Measurements from ENCODE around the gene LRP1B. TPM values are rescaled to one million over a fixed set of nuclear protein-coding genes. Genes with fewer than 3 reads are reported as not detected.

The LRP1B gene
- total and polyA plus RNA-seq, 2 of the 8 experiments (the other 6 are each of a cell fraction or from before 2014, with no cell fraction given), result 0.03 TPM; not detected in 1

- H4K8ac ChIP-seq (ENCODE audit: extremely low read depth, insufficient read depth, low read length), result no peak overlapping the region
- FAIRE-seq (no peak), DNase-seq (ENCODE audit: low read depth in 1 of 2, low spot score in 2 of 2) (no peak)
- H4K91ac ChIP-seq (replicated peaks; ENCODE audit: insufficient read length, low read length), result no peak overlapping the region
- WGBS, 2 experiments (ENCODE audit: extremely low coverage in 1 of 2, insufficient coverage in 1 of 2, insufficient read length in 1 of 2, insufficient replicate concordance in 2 of 2, low coverage in 1 of 2, low lambda C conversion rate in 2 of 2, missing lambda C conversion rate in 1 of 2), result 85% methylated on average over 3 of the region's 3 CpGs; no CpG with 5 or more reads in 1 of the 2 experiments
- ChIA-PET CTCF (ENCODE audit: partially characterized antibody) (interaction anchor here (0.6 to 1.4 kb wide), 2 partner anchors 514 to 946 kb away, joined by 3 read pairs; no protein-coding TSS in a partner anchor), POLR2A (ENCODE audit: partially characterized antibody) (no interaction called here)
- no peaks in the 10 kb centered on the region for H3K27me3 ChIP-seq (replicated peaks in 1 of 4; ENCODE audit: control insufficient read depth in 3 of 4, extremely low read depth in 1 of 4, insufficient read depth in 3 of 4, low read length in 3 of 4)
- no peak overlapping the region for H2BK20ac ChIP-seq (ENCODE audit: low read length)
- H3K4me2 ChIP-seq (ENCODE audit: insufficient read depth in 1 of 2, low read depth in 2 of 2, low read length in 2 of 2), result no peak overlapping the region
- H3K18ac ChIP-seq (ENCODE audit: extremely low read depth, low read length), result no peak overlapping the region
- no peak overlapping the region for H3K14ac ChIP-seq (ENCODE audit: insufficient read length)
- no peak overlapping the region for H3K9ac ChIP-seq (replicated peaks in 1 of 4; ENCODE audit: extremely low read depth in 1 of 4, low read depth in 3 of 4, low read length in 3 of 4)
- H2BK5ac ChIP-seq (ENCODE audit: low read depth, low read length), result no peak overlapping the region
- H3K56ac ChIP-seq (replicated peaks; ENCODE audit: insufficient read length, low read depth, low read length), result no peak overlapping the region
- H3K79me1 ChIP-seq (ENCODE audit: low read depth, low read length), result no peaks in the 10 kb centered on the region
- no peak for TF ChIP-seq KDM5A (IDR thresholded peaks at IDR 0.05; ENCODE audit: low read length)
- no peak for TF ChIP-seq FOSL1 (IDR thresholded peaks at IDR 0.05; ENCODE audit: insufficient read depth, low read depth, low read length)
- TF ChIP-seq CEBPB (IDR thresholded peaks at IDR 0.05; ENCODE audit: low read depth, low read length), result no peak
- no peak for TF ChIP-seq RXRA (IDR thresholded peaks at IDR 0.05; ENCODE audit: insufficient read depth, low read depth, low read length)
- TF ChIP-seq RFX5 (IDR thresholded peaks at IDR 0.05; ENCODE audit: borderline replicate concordance, low read depth, low read length), result no peak
- no peak for TF ChIP-seq SP1 (IDR thresholded peaks at IDR 0.05; ENCODE audit: low read depth, low read length)
- TF ChIP-seq ZNF274 (IDR thresholded peaks at IDR 0.05; ENCODE audit: borderline replicate concordance, extremely low read depth, low read length), result no peak
- no peak for TF ChIP-seq BCL11A (IDR thresholded peaks at IDR 0.05; ENCODE audit: low read depth in 2 of 2, low read length in 2 of 2)
- no peak for TF ChIP-seq ASH2L (IDR thresholded peaks at IDR 0.05; ENCODE audit: low read length)
- H2BK12ac ChIP-seq (ENCODE audit: low read depth, low read length), result no peak overlapping the region
- H3K23me2 ChIP-seq (ENCODE audit: low read depth, low read length), result no peaks in the 10 kb centered on the region
- no peak overlapping the region for H3K23ac ChIP-seq (ENCODE audit: insufficient read length)
- no peaks in the 10 kb centered on the region for H3K36me3 ChIP-seq (ENCODE audit: control insufficient read depth in 2 of 4, insufficient read depth in 4 of 4, low read length in 3 of 4)
- H3K27ac ChIP-seq (ENCODE audit: low read depth, low read length), result no peak overlapping the region
- no peaks in the 10 kb centered on the region for H3K79me2 ChIP-seq (ENCODE audit: control insufficient read depth in 1 of 2, insufficient read depth in 2 of 2, low read length in 2 of 2)
- no peak overlapping the region for H2AK5ac ChIP-seq (ENCODE audit: low read depth, low read length)
- peaks cover 0 to 1% of the 10 kb centered on the region in 2 experiments for H4K20me1 ChIP-seq (replicated peaks in 1 of 2; ENCODE audit: control insufficient read depth in 1 of 2, insufficient read depth in 2 of 2, low read length in 2 of 2)
- no peak overlapping the region for H2BK120ac ChIP-seq (replicated peaks; ENCODE audit: low read depth, low read length)
- H3K4ac ChIP-seq (replicated peaks; ENCODE audit: insufficient read length, low read depth, low read length), result no peak overlapping the region
- no peaks in the 10 kb centered on the region for H3K9me3 ChIP-seq (ENCODE audit: insufficient read depth in 2 of 2, low read depth in 1 of 2, low read length in 1 of 2)
- peaks cover 0 to 5% (median 0%) of the 10 kb centered on the region in 4 experiments; a peak in 1 of 7 replicates for H3K4me1 ChIP-seq (replicated peaks in 1 of 4; ENCODE audit: control insufficient read depth in 3 of 4, insufficient read depth in 4 of 4, low read length in 3 of 4)
- no peak overlapping the region for H3K4me3 ChIP-seq (ENCODE audit: extremely low read depth in 1 of 4, insufficient read depth in 2 of 4, low read depth in 3 of 4, low read length in 4 of 4)
- no peak overlapping the region for H4K5ac ChIP-seq (ENCODE audit: insufficient read length, low read depth, low read length)
- no peak overlapping the region for H2BK15ac ChIP-seq (ENCODE audit: low read length)
- H2AFZ ChIP-seq (ENCODE audit: low read length), result no peak overlapping the region
Observed at GRCh38 chr2:140349695-140350094, 1781.1 kb downstream of the LRP1B start.

Measured in H1 (cell line).